ENCODE measurements around the gene UBL3.

UBL3 gene

DNA sequence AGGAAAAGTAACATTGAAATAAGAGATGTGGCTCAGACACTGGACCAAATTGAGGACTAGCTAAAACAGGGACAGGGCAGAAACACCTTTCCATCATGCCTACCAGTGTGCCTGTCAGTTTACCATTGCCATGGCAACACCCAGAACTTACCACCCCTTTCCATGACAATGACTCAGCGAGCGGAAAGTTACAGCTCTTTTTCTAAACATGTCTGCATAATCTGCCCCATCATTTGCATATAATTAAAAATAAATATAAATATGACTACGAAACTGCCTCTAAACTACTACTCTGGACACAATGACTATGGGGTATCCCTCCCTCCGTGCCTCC is 96.0 kb downstream of the UBL3 start:
- no peak for DNase-seq (ENCODE audit: low spot score)

DNA sequence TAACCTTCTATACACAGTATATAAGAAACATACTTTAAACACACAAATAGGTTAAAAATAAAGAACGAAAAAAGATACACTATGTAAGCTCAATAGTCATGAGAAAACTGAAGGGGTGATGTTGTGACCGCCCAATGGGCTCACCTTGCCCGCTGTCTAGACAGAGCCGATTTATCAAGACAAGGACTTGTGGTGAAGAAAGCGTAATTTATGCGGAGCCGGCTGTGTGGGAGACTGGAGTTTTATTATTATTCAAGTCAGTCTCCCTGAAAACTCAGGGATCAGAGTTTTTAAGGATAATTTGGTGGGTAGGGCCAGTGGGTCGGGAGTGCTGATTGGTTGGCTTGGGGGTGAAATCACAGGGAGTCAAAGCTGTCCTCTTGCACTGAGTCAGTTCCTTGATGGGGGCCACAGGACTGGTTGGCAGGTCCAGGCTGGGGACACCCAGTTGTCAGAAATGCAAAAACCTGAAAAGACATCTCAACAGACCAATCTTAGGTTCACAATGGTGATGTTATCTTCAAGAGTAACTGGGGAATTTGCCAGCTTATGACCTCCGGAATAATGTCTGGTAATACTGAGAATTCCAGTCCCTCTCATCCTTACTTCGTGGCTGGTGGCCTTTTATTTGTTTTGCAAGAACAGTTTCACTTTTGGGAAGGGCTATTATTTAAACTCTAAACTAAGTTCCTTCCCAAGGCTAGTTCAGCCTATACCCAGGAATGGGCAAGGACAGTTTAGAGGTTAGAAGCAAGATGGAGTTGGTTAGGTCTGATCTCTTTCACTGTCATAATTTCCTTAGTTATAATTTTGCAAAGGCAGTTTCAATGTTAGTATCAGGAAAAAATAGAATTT is 96.6 kb downstream of the UBL3 start:
- DNase-seq (ENCODE audit: low spot score), result no peak

DNA sequence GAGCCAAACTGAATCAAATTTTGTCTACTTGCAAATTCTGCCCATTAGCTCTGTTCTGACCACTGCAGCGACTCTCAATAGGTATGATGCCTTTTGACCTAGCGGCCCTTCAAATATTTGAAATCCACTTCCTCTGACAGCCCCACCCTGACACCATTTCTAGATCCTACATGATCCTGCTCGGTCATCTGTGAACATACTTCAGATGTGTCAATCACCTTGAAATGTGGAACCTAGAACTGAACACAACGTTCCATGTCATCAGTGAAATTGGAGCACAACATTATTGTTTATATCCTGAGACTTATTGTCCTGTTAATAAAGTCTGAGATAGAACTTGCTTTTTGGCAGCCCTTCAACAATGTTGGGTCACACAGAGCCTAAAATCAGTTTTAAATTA is 98.2 kb downstream of the UBL3 start:
- DNase-seq (ENCODE audit: low spot score), result no peak

DNA sequence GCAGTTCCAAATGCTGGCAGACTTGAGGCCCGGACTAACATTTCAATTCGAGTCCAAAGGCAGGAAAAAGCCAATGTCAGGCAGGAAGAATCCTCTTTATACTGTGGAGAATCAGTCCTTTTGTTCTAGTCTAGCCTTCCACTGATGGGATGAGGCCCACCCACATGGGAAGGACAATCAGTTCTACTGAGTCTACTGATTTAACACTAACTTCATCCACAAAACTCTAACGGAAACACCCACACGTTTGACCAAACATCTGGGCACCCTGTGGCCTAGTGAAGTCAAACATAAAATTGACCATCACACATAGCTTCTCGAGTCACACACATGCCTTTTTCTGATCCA is 100.3 kb downstream of the UBL3 start:
- DNase-seq (ENCODE audit: low spot score), result no peak

DNA sequence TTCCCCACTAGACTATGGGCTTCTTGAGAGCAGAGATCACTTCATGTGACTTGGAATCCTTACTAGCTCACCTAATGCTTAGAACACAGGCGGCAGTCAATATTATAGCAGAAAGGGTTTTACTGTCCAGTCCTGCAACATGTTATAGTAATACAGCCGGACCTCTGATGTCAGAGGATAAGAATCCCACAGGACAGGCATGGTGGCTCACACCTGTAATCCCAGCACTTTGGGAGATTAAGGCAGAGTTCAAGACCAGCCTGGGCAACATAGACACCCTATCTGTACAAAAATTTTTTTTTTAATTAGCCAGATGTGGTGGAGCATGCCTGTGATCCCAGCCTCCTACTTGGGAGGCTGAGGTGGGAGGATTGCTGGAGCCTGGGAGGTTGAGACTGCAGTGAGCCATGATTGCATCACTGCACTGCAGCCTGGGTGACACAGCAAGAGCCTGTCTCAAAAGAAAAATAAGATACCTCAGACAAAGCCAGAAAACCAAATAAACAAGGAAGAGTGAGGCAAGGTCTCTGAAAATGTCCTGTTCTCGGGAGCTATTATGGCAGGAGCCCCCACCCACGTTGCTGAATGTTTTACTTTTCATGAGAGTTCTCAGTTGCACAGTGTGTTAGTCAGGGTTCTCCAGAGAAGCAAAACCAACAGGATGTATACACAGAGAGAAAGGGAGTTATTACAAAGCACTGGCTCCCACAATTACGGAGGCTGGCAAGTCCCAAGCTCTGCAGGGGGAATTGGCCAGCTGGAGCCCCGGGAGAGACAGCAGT is 100.8 kb downstream of the UBL3 start:
- no peak for DNase-seq (ENCODE audit: low spot score)

DNA sequence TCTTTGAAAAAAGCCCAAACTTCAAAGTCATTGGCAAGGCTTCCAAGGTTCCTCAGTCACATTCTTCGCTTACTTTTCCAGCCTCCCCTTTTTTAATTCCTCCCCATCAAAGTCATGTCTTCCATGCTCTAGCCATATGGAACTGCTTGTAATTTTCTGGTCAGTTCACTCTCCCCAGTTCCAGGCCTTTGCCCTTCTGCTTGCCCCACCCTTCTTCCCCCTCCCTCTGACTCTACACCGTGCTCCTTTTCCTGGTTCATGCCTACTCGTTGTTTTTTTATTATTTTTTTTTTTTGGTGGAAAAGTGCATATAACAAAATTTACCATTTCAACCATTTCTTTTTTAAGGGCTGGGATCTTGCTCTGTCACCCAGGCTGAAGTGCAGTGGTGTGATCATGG is 102.3 kb downstream of the UBL3 start:
- no peak for DNase-seq (ENCODE audit: low spot score)

DNA sequence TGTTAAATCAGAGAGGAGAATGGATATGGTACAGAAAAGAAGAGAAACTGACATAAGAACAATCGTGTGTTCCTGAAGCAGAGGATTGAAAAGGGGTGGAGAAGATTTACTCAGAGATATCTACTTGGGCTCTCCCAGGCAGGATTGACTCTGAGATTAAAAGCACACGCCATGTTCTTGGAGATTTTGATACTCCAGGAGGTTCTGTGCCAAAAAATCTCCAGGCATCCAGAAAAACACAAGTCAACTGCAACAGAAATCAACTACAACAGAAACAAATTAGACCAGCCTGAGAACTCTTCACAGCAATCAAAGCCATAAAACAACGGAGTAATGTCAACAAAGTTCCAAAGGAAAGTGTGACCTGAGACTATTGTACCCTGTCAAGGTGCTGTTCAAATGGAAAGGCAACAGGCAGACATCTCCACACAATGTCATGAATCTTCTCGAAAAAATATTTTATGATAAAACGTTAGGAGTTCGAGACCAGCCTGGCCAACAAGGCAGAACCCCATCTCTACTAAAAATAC is 104.2 kb downstream of the UBL3 start:
- no peak for DNase-seq (ENCODE audit: low spot score)

DNA sequence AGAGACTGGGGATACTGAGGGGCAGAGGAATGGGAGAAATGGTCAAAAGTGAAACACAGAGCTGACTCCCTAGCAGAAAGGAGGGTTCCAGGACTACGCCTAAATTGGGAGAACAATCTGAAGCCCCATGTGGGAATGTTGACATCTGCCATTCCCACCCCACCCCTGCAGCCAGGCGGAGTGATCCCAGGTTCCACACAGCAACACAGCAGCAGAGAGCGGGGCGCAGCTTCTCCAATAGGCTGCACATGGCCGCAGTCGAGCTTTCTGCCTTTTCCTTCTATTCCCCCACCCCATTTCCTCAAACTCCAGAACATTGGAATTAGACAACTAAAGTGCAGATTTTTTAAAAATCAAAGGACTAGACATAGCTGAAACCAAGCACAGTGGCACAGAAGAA is 104.7 kb downstream of the UBL3 start:
- no peak for DNase-seq (ENCODE audit: low spot score)

DNA sequence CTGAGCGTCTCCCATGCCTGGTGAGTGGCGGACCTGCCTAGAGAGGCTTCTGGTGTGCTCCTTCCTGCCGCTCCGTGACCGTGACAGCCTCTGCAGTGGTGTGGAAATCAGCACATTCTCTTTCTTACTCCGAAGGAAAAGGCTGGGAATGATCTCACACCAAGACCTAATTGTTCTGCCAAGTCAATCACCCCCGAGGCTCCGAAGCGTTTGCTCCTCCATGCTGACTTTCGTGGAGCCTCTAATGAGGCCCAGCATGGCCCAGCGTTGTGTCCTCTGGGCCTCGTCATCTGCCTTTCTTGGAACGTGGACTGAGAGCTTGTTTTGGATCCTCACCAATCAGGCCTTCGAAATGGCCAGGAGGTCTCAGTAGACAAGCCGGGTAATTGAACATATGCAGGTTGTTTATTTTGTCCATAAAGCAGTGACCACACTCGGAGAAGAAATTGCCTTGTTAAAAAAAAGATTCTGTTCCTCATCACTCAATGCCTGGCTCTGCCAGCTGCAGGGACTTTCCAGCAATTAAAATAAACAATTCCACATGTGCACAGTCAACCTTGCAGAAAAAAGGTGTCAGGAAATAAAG is 107.1 kb downstream of the UBL3 start:
- no peak for DNase-seq (ENCODE audit: low spot score)

DNA sequence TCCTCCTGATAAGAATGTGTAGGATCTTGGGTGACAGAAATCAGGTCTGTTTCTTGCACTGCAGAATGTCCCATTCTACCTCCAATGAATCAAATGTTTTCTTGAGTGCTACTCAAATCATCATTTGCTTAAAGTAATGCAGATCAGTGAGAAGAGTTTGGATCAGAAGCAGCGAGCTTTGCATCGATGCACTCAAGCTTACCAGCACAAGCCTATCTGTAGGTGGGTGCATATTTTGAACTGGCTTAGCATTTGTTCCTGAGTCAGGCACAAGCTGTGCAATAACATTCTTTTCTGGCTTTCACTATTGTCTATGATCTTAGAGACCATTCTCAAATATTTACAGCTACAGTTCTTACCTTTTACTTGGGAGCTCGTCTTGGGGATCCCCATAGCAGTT is 109.5 kb downstream of the UBL3 start:
- no peak for DNase-seq (ENCODE audit: low spot score)

DNA sequence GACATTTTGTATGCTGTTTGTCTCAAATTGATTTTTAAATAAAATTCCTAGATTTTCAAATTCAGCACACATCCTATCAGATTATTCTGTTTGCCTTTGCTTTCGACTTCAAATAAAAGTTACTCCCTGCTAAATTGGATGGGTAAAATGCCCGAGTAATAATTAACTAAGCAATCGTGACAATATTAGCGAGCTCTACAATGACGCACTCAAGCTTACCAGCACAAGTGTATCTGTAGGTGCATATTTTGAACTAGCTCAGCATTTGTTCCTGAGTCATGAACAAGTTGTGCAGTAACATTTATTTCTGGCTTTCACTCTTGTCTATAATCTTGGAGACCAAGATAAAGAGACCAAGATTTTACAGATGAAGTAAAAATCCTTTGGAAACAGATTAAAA is 113.4 kb downstream of the UBL3 start:
- no peak for DNase-seq (ENCODE audit: low spot score)

DNA sequence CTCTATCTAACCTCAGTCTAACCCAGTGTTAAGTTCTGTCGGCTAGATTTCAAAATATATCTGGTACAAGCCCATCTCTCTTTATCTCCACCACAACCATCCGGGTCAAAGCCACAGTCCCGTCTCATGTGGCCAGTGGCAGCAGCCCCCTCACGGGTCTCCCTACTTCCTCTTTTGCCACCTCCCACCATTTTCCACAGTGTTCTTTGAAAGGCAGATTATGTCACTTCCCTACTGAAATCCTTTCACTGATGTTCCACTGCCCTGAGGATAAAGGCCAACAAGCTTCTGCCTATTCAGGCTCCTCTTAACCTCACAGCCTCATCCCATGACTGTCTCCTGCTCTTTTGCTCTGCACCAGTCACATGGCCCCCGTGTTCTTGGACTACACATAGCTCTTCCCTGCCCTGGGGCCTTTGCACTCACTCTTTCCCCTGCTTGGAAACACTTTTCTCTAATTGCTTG is 117.2 kb downstream of the UBL3 start:
- DNase-seq (ENCODE audit: low spot score), result no peak

DNA sequence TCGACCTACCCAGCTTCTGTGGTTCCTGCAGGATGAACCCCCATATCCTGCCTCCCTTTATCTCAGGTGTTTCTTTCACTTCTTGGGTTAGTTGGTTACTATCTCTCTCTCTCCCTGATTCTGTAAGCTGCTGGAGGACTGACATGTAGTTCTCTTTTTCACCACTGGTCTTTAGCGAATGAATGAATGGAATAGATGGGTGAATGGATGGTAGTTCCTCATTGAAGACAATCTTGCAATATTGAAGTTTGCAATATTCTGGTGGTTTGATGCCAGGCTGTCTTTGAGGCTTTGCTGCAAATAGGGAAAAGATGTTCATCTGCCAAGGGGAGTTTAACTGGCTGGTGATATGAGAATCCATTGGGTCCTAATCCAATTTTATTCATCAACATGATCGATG is 120.2 kb downstream of the UBL3 start:
- DNase-seq (ENCODE audit: low spot score), result no peak

DNA sequence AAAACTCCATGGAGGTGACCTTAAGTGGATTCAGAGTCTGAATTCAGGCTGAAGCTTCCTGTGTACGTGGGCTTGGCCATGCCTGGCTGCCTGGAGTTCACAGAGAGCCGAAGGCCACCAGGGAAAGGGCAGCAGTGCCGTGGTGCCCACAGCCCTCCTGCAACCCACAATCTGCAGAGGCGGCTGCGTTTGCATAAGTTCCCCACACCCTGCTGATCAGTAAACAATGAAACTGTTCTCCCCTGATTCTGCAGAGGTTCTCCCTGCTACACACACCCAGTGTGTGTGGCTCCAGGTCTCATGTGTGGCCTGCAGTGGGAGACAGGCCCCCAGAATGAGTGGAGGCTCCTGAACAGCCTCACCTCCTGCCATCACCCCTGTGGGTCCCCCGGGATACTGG is 128.0 kb downstream of the UBL3 start:
- no peak for DNase-seq (ENCODE audit: low spot score)

DNA sequence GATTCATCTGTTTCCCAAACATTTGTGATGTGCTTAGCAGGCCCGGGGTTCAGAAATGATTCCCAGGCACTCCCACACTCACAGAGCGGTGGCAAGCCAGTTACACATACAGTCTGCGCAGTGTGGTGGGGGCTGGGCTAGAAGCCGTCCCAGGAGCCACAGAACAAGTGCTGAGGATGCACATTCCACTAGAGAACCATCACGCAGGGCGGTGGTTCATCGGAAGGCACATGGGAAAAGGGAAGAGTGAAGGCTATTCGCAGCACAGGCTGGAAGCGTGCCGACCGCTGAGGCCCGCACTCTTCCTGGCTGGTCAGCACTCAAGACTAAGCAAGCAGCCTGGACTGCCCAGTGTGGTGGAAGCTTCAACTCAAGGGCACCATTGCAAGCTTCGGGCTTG is 128.7 kb downstream of the UBL3 start:
- DNase-seq (ENCODE audit: low spot score), result no peak

DNA sequence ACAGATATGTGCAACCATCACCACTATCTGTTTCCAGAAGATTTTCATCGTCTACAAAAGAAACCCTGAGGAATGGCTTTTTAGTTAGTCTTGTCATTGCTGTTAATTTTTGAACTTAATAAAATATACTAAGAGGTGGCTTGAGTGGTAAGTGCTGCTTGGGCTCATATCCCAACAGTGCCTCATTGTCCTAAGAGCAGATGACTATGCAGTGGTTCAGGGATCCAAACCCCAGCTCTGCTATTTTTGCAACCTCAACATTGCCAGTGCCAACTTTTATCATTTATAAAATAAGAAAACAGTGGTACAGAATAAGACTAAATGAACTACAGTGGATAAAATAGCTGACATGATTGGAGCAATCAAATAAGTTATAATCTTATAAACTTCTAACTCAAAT is 131.7 kb downstream of the UBL3 start:
- no peak for DNase-seq (ENCODE audit: low spot score)

DNA sequence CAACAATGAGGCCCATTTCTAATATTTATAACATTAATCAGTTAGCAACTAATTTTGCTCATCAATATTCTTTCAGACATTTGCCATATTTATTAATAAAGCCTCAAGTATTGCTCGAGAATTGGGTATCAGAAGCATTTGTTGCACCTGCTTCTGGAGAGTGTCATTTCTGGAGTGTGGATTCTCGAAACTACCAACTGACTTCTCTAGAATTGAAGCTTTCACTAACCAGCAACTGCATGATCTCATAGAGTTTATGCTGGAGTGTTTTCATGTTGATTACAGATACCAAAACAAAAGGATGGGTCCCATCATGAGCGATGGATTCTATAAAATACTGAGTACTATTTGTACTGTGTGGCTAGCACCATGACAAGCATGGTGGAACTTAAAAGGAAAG is 133.9 kb downstream of the UBL3 start:
- DNase-seq (ENCODE audit: low spot score), result no peak

All from ecto neural progenitor cell (in vitro differentiated cells).